ENCODE results near the gene OPALIN. TPM values are rescaled to one million over a fixed set of nuclear protein-coding genes. Genes with fewer than 3 reads are reported as not detected.

Gene OPALIN
- total RNA-seq, 3 donors from 2014 or later (not counting 1 experiment from before 2014, with no cell fraction given) = not detected

DNA sequence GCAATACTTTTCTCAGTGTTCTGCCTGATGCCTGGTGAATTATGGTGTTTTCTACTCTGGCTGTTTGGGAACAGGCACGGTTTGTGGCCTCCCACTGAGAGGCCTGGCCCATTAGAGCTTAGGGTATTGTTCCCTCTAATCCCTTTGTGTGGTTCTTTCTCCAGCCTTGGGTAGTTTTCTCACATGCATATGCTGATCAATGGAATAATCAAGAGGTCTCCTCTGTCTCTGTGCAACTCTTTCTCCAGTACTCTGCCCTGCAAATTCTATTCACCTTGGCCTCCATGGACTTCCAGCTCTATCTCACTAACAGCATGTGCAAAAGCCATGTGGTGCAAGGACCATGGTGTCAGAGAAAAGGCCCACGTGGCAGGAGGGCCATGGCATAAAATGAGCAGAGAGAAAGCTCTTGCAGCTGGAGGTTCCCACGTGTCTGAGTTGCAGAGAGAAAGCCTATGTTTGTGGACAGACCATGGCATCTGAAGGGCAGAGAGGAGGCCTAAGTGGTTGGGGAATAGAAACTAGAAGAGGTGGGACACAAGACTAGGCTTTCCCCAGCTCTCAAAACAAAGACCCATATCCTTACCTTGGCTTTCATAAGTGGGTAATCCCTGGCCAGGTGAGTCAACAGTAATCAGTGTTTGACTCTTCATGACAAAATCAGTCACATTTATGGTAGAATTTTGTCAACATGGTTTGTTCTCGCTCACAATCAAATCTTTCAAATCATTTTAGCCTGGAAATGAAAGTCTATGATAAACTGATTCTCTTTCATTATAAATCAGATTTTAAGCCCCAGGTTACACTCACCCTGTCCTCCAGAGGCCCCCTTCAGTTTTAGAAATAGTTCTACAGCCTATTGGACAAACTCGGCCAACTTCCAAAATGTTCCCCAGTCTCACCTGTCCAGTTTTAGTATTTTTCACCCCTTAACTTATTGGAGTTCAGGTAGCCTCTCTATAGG is 17.3 kb downstream of the OPALIN start:
- TF ChIP-seq, protein P1, sequence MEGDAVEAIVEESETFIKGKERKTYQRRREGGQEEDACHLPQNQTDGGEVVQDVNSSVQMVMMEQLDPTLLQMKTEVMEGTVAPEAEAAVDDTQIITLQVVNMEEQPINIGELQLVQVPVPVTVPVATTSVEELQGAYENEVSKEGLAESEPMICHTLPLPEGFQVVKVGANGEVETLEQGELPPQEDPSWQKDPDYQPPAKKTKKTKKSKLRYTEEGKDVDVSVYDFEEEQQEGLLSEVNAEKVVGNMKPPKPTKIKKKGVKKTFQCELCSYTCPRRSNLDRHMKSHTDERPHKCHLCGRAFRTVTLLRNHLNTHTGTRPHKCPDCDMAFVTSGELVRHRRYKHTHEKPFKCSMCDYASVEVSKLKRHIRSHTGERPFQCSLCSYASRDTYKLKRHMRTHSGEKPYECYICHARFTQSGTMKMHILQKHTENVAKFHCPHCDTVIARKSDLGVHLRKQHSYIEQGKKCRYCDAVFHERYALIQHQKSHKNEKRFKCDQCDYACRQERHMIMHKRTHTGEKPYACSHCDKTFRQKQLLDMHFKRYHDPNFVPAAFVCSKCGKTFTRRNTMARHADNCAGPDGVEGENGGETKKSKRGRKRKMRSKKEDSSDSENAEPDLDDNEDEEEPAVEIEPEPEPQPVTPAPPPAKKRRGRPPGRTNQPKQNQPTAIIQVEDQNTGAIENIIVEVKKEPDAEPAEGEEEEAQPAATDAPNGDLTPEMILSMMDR (IDR thresholded peaks at IDR 0.05) = no peak
- Histone ChIP-seq H3K4me3 (ENCODE audit: low read length) (no peak overlapping the region), H3K36me3 (ENCODE audit: control insufficient read depth, insufficient read depth, low read length) (no peaks in the 10 kb centered on the region), H3K27me3 (ENCODE audit: control insufficient read depth, insufficient read depth, low read length) (no peaks in the 10 kb centered on the region), H3K27ac (ENCODE audit: low read length) (no peak overlapping the region), H3K9me3 (ENCODE audit: control insufficient read depth, insufficient read depth, low read length) (no peaks in the 10 kb centered on the region), H3K4me1 (ENCODE audit: control insufficient read depth, insufficient read depth, low read length) (no peaks in the 10 kb centered on the region)
- intact Hi-C loops (cut with micrococcal nuclease) = loop anchor here (2.0 kb wide), 1 partner anchor 325 kb away; no protein-coding TSS in a partner anchor
- 64% methylated on average over 4 of the region's 5 CpGs for WGBS (ENCODE audit: insufficient coverage)
- Mint-ChIP-seq H3K4me3 (no peak overlapping the region), H3K27ac (no peak overlapping the region), H3K36me3 (no peaks in the 10 kb centered on the region), H3K9me3 (peaks cover 2 to 7% of the 10 kb centered on the region in 2 donors), H3K4me1 (no peaks in the 10 kb centered on the region), H3K27me3 (ENCODE audit: low read depth in 2 of 2) (peaks cover 12 to 30% of the 10 kb centered on the region in 2 donors)
- no peak for DNase-seq
- no peak for ATAC-seq

DNA sequence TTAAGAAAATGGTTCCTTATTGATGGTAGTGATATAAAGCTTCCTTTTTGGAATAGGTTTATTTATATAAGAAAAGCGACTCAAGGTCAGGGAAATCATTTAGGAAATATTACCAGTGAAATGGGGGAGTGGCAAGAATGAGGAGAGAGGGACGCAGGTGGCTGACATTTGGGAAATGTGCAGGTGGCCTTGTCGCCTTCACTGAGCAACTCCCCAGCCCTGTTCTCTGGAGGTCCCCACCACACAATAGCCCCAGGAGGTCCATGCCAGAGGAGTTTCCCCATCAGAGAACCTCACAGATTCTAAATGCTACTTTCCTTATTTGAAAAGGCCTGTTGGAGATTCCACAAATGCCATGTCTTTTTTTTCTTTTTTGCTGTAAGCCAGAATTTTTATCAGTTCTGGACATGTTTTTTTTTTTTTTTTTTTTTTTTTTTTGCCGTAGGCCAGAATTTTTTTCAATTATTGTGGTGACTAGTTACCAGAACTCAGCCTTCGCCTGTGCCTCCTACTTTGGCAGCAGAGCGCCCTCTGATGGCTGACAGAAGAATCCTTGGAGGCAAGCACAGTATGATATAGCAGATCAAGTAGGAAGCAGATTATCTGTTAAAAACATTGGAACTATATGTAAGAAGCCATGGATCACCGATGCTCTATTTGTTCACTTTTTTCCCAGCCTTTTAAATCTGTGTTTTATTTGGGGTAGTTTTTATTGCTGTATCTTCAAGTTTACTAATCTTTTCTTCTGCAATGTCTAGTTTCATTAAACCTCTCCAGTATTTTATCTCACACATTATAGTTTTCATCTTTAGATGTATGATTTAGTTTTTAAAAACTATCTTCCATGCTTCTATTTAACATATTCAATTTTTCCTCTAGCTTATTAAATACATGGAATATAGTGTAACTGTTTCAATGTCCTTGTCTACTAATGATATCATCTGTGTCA is 18.6 kb downstream of the OPALIN start:
- no peaks in the 10 kb centered on the region for H3K27me3 ChIP-seq (ENCODE audit: control insufficient read depth, insufficient read depth, low read length)
- Mint-ChIP-seq H3K4me3 (no peak overlapping the region), H3K4me1 (no peaks in the 10 kb centered on the region), H3K27ac (no peak overlapping the region), H3K27me3 (ENCODE audit: low read depth in 2 of 2) (peaks cover 5 to 24% of the 10 kb centered on the region in 2 donors), H3K36me3 (no peaks in the 10 kb centered on the region), H3K9me3 (no peaks in the 10 kb centered on the region)
- no peaks in the 10 kb centered on the region for H3K4me1 ChIP-seq (ENCODE audit: control insufficient read depth, insufficient read depth, low read length)
- TF ChIP-seq, protein P1 (IDR thresholded peaks at IDR 0.05) = peak; percentile 45
- H3K9me3 ChIP-seq (ENCODE audit: control insufficient read depth, insufficient read depth, low read length) = no peaks in the 10 kb centered on the region
- 35% methylated on average over 7 of the region's 7 CpGs for WGBS (ENCODE audit: insufficient coverage)
- H3K27ac ChIP-seq (ENCODE audit: low read length) = no peak overlapping the region
- DNase-seq (peak; percentile 19 to 78), ATAC-seq (peak in 2 of 3 donors; percentile 43 to 69)
- intact Hi-C loops (cut with micrococcal nuclease) = loop anchor here (2.0 kb wide), 1 partner anchor 323 kb away; no protein-coding TSS in a partner anchor
- H3K36me3 ChIP-seq (ENCODE audit: control insufficient read depth, insufficient read depth, low read length) = no peaks in the 10 kb centered on the region
- H3K4me3 ChIP-seq (ENCODE audit: low read length) = no peak overlapping the region

DNA sequence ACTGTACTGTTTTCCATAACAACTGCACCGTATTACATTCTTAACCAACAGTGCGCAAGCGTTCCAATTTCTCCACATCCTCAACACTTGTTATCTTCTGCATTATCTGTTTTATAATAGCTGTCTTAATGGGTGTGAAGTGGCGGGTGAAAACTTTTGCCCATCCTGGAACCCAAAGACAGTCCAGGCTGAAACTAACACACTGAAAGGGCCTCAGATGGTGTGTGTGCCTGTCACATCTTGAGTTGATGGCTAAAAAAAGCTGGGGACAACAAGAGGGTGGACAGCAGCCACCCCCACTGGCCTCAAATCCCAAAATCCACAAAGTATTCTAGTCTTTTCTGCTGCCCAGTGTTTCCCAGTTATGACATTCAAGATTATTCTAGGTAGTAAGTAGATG is 19.4 kb downstream of the OPALIN start:
- no peaks in the 10 kb centered on the region for H3K27me3 ChIP-seq (ENCODE audit: control insufficient read depth, insufficient read depth, low read length)
- no peak overlapping the region for H3K27ac Mint-ChIP-seq
- H3K27ac ChIP-seq (ENCODE audit: low read length) = no peak overlapping the region
- no peak overlapping the region for H3K4me3 ChIP-seq (ENCODE audit: low read length)
- ATAC-seq = no peak
- no peak for DNase-seq
- H3K36me3 Mint-ChIP-seq = no peaks in the 10 kb centered on the region
- intact Hi-C loops (cut with micrococcal nuclease) = no loop called here
- no peaks in the 10 kb centered on the region for H3K9me3 ChIP-seq (ENCODE audit: control insufficient read depth, insufficient read depth, low read length)
- TF ChIP-seq, protein P1 (IDR thresholded peaks at IDR 0.05) = no peak
- H3K4me3 Mint-ChIP-seq = no peak overlapping the region
- peaks cover 5 to 18% of the 10 kb centered on the region in 2 donors for H3K27me3 Mint-ChIP-seq (ENCODE audit: low read depth in 2 of 2)
- no peaks in the 10 kb centered on the region for H3K4me1 Mint-ChIP-seq
- H3K4me1 ChIP-seq (ENCODE audit: control insufficient read depth, insufficient read depth, low read length) = no peaks in the 10 kb centered on the region
- no peaks in the 10 kb centered on the region for H3K9me3 Mint-ChIP-seq
- no peaks in the 10 kb centered on the region for H3K36me3 ChIP-seq (ENCODE audit: control insufficient read depth, insufficient read depth, low read length)
- 95% methylated on average over 4 of the region's 4 CpGs for WGBS (ENCODE audit: insufficient coverage)

All from natural killer cell (primary cell).